Vagina (tissue), 2 donors: ENCODE measurements around the gene DAZAP1.

Source experiments
- POLR2A ChIP-seq, 2 donors: fragments of 450-650 bp; IDR thresholded peaks; one replicate each; pipeline ENCODE4 v1.6.1; 2017; ENCODE audit warnings: antibody characterized with exemption in 2 of 2, mild to moderate bottlenecking in 2 of 2, moderate library complexity in 2 of 2
- POLR2AphosphoS5 ChIP-seq, 2 donors: sonication (generic); formaldehyde crosslinking; IDR thresholded peaks; one replicate each; pipeline ENCODE4 v1.9.0; 2017; ENCODE audit warnings: antibody characterized with exemption in 2 of 2, mild to moderate bottlenecking in 2 of 2, low read depth in 1 of 2; ENCODE audit not compliant: insufficient read depth in 1 of 2
- TF ChIP-seq, protein P1 (sequence below), 3 experiments: fragments of 450-650 bp in 2 of 3; fragments of 200-600 bp in 1 of 3; sonication (generic) in 1 of 3; IDR thresholded peaks; one replicate each; pipeline ENCODE4 v1.5.1; 2017 to 2019; ENCODE audit warnings: antibody characterized with exemption in 3 of 3, mild to moderate bottlenecking in 2 of 3, moderate library complexity in 2 of 3

DNA sequence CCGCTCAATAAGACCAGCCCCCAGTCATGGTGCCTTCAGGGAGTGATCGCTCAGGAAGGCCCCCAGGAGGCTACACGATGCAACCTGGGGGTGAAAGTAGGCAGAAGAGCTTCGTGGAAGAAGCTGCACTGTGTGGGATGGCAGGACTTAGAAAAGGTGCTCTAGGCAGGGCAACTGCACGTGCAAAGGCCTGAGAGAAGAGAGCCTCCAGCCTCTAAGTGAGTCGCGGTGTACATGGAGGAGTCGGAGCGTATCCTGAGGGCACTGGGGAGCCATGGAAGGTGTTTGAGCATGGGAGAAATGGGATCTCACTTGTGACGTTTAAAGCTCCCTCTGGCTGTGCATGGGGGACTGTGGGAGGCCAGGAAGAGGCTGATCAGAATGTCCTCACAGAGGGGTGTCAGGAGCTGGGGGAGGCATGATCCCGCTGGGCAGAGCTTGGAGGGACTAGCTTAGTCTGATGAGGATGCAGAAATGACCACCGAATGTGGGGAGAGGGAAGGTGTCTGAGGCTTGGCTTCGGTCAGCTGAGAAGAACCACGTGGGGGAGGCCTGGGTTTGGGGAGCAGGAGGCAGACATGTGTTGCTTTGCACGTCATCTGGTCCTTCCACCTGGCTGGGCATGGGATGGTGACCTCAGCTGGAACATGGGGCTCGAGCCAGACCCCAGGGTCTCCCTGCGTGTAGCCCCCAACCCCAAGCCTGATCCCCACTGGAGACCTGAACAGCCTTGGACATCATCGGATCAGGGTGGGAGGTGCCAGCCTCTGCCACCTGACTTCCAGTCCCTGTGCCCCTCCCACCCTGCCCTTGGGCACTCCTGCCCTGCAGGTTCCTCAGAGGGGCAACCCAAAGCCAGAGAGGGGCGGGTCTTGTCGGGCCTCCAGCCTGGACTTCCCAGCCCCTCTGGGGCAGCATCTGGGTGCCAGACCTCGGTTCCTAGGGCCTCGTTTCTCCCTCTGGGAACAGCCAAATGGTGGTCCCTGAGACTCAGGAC lies 43.6 kb downstream of the DAZAP1 start:
- TF ChIP-seq, protein P1, sequence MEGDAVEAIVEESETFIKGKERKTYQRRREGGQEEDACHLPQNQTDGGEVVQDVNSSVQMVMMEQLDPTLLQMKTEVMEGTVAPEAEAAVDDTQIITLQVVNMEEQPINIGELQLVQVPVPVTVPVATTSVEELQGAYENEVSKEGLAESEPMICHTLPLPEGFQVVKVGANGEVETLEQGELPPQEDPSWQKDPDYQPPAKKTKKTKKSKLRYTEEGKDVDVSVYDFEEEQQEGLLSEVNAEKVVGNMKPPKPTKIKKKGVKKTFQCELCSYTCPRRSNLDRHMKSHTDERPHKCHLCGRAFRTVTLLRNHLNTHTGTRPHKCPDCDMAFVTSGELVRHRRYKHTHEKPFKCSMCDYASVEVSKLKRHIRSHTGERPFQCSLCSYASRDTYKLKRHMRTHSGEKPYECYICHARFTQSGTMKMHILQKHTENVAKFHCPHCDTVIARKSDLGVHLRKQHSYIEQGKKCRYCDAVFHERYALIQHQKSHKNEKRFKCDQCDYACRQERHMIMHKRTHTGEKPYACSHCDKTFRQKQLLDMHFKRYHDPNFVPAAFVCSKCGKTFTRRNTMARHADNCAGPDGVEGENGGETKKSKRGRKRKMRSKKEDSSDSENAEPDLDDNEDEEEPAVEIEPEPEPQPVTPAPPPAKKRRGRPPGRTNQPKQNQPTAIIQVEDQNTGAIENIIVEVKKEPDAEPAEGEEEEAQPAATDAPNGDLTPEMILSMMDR (IDR thresholded peaks at IDR 0.05), result no peak
- TF ChIP-seq POLR2A (IDR thresholded peaks at IDR 0.05) (no peak), POLR2AphosphoS5 (IDR thresholded peaks at IDR 0.05; ENCODE audit: insufficient read depth in 1 of 2, low read depth in 1 of 2) (no peak)
